GM15510 (cell line): ENCODE data around the gene GLCE.

Source experiments
- POLR2A ChIP-seq: IDR thresholded peaks from 3 replicates; pipeline ENCODE4 v1.6.1; 2011; ENCODE audit warnings: borderline replicate concordance; ENCODE audit not compliant: insufficient read length; ENCODE audit errors: extremely low read depth

GLCE gene

DNA sequence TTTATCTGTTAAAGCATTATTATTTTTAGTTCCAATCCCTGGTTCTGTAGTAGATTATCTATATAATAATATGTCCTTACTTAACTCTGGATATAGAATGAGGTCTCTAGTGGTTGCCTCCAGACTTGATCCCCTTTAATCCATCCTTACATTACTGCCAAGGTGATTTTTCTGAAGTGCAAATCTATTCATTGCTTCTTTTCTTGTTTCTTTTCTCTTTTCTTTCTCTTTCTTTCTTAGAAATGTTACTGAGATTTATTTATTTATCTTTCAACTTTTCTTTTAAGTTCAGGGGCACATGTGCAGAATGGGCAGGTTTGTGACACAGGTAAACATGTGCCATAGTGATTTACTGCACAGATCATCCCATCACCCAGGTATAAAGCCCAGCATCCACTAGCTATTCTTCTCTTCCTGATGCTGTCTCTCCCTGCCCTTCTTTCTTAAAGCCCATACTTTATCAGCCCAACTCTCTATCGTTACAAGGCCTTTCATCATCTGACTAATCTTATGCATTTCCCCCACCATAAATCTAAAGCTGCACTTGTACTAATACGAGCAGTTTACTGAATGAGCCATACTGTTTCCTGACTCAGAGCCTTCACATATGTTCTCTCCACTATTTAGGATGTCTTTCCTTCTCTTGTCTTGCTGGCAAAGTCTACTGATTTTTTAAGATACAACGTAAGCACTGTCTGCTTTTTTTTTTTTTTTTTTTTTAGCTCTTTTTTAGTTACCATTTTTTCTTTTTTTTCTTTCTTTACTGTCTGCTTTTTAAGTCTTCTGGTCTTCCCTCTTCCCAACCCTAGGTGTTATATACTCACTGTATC, 4.6 kb downstream of the GLCE start:
- TF ChIP-seq POLR2A: no peak

DNA sequence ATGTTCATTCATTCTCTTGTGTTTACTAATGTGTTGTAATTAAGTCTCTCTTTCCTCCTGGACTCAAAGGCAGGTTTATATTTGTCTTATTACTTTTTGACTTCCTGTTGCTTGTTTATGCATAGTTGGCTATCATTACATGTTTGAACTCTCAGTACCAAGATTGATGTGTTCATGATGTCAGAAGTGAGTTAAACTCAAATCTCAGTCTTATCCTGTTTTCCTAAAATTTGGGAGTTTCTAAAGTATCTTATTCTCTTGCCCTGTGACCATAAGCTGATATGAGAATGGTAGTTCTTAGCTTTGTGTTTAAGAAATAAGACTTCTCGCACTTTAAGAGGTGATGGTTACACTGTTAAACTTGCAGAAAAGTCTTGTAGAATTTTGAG, 5.2 kb downstream of the GLCE start:
- TF ChIP-seq POLR2A: no peak

DNA sequence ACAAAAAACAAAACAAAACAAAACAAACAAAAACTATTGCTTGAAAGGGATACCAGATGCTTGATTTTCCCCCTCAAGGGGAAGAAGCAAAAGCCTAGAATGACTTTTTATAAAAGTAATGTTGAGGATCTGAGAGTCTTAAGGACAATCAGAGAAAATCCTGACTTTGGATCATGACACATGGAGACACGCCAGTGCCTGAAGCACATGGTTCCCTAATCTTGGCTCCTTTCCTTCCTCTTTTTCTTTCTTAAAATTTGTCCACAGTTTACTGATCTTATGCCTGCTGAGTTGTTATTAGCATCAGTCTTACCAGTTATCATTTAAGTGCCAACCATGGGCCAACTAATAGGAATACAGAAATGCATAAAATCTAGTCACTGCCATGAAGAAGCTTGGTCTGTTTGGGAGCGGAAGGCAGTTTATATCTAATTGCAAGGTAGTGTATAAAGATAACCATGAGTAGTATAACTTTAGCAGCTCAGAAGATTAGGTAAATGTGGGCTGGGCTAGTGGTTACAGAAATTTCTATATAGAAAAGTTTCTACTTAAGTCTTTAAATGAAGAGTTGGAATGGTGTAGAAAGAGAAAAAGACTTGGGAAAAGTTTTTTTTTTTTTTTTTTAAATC, 6.9 kb downstream of the GLCE start:
- no peak for TF ChIP-seq POLR2A

- TF ChIP-seq POLR2A: no peak
Measured at GRCh38 chr15:69170597-69170996, 10.2 kb downstream of the GLCE start.

DNA sequence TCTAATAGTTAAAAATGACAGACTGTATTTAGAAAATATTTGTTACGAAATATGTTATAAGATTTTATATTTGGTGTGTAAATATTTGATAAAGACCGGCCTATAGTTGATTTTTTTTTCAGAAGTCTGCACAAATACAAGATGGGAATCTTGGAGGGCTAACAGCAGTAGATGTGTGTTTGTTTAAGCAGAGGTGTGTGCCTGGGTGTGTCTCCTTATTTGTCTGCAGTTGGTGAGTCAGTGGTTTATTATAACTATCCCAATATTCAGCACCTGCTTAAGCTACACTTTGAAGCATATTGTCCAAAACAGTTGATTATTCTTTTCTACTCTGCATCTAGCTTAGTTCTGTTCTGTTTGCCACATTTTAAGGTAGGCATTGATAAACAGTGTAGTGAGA, 12.4 kb downstream of the GLCE start:
- TF ChIP-seq POLR2A: no peak

DNA sequence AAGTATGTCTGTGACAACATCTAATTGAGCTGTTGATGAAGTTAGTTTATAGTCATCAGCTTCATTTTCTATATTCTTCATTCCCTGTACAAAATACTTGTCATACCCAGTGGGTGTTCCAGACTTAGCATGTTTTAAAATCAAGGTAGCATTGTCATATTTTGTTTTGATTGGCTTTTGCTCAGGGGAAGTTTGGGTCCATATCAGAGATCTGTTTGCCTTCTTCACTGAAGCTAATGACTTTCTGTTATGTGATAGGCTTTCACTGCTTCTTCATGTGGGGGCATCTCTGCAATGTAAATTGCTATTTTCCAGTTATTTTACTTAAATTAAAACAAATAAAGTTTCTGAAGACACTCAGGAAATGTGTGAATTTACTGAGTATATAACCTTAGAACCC, 15.1 kb downstream of the GLCE start:
- no peak for TF ChIP-seq POLR2A

GRCh38 chr15:69181424-69181823, 21.0 kb downstream of the GLCE start:
- TF ChIP-seq POLR2A: no peak

DNA sequence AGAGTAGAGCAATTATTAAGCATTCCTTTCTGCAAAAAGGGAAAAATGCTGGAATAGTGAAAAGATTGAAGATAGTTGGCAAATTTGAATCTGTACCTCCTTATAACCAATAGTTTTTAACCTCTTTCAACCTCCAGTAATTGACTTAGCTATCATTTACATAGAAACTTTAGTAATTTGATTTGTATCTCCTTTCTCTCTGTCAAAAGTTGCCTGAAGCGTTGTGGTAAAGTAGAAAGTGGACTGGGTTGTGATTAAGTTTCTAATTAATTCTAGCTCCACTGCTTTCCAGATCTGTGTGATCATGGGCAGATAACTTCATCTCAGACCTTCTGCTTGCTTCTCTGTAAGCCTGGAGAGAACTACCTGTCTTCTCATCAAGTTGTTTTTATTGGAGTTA, 24.8 kb downstream of the GLCE start:
- no peak for TF ChIP-seq POLR2A

- TF ChIP-seq POLR2A: no peak
Measured at GRCh38 chr15:69185706-69186105, 25.3 kb downstream of the GLCE start.

DNA sequence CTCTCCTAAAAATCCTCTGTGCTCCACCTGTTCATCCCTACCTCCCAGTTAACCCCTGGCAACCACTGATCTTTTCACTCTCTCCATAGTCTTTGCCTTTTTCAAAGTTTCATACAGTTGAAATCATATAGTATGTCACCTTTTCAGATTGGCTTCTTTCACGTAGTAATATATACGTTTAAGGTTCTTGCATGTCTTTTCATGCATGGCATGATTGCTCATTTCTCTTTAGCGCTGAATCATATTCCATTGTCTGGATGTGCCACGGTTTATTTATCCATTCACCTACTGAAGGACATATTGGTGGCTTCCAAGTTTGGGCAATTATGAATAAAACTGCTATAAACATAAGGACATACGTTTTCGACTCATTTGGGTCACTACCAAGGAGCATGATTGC, 28.7 kb downstream of the GLCE start:
- TF ChIP-seq POLR2A: no peak

DNA sequence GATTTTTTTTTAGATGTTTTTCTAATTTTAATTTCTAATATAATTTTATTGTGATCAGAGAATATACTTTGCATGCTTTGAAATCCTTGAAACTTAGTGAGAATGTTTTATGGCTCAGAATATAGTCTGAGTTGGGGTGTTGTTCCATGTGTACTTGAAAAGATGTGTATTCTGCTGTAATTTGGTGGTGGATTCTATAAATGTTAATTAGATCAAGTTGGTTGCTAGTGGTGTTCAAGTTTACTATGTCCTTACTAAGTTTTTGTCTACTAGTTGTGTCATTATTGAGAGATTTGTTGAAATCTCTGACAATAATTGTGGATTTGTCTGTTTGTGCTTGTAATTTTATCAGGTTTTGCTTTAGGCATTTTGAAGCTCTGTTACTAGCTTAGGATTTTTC, 29.7 kb downstream of the GLCE start:
- TF ChIP-seq POLR2A: no peak

GRCh38 chr15:69190504-69190903, 30.1 kb downstream of the GLCE start:
- TF ChIP-seq POLR2A: no peak

DNA sequence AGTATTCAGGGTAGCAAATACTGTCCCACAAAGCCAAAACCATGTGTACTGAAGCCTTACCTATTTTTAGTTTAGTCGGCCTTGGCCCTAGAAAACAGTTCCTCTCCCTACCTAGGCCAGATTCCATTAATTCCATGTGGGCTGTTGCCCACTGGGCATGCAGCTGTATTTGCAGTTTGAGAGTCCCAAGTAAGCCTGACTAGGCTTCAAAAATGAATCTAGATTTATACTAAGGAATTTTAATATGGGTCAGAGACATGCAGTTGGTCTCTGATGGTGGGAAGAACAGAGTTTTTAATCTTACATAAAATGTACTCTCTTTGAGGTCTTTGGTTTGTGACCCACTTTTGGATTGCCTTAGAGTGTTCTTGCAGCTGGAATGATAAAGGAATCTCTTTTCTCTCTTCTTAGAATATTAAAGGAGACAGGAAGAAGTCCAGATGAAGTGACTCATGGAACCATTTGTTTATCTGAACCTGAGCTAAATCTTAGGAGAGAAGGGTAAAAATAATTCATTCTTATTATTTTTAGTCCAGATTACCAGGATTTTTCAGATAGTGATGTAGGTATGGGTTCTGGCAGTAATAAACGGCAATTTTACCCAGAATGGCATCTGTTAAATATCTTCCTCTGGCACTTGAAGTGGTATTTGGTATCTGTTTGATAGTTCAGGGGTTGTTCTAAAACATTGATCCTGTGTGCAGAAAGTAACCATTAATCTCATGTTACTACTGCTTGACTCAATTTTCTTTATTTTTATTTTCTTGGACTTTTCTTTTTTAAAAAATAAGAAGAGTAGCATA, 33.8 kb downstream of the GLCE start:
- TF ChIP-seq POLR2A: no peak

DNA sequence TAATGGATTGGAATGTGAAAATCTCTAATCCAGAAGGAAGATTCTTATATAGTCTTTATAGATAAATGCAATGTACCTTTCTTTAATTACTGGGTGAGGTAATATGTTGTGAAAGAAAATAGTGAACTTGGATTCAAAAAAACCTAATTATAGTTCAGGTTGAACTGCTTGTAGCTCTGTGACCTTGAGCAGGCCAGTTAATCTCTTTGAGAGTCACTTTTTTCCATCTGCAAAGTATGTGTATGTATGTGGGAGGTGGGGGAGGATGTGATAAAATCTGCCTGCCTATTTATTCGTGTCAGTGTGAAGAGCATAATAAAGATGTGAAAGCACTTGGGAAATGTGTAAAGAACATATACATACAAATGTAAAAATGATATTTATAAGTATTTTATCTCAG, 34.4 kb downstream of the GLCE start:
- TF ChIP-seq POLR2A: no peak
